ENCODE measurements around the gene ACTC1.
A peak's percentile ranks its signal among the peaks of the same experiment; 100 is the strongest.

ACTC1 gene

DNA sequence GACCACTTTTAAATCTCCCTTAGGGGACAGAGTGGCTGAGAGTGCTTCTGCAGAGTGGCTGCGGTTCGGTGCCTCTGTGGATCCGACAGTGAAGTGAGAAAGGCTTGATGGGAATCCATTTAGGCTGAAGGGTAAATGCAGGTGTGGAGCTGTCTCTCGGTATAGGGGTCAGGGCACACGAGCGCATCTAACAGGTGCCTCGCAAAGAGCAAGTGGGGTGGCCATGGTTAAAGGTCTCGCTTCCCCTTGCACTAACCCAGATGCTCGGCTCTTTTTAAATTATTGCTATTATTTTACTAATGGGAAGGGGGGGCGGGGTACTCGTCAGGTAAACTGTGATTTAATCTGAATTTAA is 40.0 kb downstream of the ACTC1 start:
- no peak for DNase-seq

DNA sequence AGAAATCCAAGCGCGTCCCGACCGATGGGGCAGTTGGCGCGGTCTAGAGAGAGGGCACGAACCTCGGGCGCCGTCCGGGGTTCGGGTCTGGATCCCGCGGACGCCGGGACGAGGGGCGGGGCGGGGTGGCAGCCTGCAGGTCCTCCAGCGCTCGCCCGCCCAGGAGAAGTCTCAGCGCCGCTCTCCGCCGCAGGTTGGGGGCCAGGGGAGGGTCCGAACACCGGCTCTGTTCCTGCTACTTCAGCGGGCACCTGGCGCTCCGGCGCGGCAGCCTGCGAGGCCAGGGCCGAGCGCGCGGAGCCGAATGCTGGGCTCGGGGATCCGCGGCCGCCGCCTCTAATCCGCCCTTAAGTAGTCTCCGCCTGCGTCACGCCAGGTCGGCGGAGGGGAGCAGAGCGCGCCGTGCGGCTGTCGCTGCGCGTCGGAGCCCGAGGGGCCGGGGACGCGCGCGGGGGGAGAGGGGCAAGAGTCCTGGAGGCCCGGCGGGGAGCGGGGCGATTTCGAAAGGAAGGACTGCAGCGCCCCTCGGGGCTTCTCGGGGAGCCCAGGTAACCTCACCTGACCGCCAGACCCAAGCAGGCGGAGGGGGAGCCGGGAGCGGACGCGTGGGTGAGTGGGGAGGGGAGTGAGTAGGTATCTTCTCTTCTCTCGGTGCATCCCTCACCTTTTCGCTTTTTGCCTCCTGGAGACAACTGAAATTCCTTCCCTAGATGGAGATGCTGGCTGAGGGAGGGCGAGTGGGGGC is 40.5 kb downstream of the ACTC1 start, which contains the start of gene GJD2:
Gene GJD2 (minus strand): TSS at position 325 of the 745 bp plus-strand sequence. CDS start 510 bp downstream, outside the sequence.
- DNase-seq, result no peak

DNA sequence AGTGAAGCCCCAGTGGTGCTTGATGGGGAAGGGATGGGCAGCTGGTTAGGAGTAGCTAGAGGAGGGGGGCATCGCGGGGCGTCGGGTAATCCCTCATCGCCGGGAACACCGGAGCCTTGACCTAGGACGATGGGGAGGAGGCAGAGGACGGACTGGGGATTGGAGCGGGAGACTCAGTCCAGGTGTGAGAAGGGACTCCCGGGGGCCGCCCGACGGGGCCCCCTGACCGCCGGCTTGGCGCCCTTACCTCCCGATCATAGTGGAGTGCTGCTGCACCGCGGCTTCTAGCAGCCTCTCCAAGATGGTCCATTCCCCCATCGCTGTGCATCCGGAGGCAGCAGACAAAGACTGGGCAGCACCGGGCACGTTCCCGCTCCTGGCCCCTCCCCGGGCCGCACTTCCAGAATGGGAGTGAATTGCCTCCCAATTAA is 41.2 kb downstream of the ACTC1 start:
- DNase-seq, result no peak

DNA sequence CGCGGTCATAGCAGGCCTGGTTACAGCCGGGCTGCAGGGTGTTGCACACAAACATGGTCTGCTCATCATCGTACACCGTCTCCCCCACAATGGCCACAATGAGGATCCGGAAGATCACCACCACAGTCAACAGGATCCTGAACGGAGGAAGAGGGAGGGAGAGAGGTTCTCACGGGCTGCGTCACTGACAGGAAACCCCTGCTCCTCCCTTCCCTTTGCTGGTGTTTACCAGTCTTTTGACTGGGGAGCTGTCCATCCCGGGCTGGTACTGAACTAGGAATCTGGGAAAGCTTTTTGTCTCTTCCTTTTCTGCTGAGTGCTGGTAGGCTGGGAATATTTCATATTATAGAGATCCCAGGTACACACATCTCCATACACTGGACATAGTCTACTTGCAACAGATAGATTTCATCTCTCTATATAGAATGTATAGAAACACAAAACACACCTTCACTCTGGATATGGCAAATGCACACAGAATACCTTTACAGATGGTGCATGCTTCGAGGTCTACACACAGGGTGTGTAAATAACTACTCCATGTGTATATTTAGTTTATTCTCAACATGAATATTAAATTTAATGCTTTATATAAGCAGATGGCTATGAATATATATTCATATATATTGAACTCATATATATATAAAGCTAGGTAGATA is 42.0 kb downstream of the ACTC1 start:
- DNase-seq, result peak in 2 of 3 donors; percentile 20 to 36

DNA sequence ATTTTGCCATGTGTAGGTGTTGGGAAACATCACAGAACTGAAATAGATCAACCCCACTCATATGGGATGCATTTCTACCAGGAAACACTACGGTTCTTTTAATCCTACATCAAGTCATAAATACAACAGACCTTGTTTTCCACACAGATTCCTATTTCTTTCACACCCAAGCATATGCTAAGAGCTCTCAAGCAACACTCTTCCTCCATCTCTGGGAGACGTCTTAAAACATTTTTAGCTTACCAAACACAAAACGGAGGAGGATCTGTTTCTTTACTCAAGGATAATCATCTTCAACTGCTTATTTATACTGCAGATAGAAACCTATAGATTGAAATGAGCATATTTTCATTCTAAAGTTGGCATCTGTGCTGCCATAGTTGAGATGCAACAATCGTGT is 45.7 kb downstream of the ACTC1 start:
- DNase-seq, result no peak
